Liver (tissue), 9 donors: Measurements from ENCODE around the gene C2CD4D. TPM values are rescaled to one million over a fixed set of nuclear protein-coding genes. Genes with fewer than 3 reads are reported as not detected.

ENCODE experiments used
- DNase-seq: peaks from one replicate; pipeline ENCODE4 v3.0.0-alpha.2; 2017; ENCODE audit warnings: low spot score
- H3K27ac ChIP-seq, 2 donors: one replicate each; pipeline ENCODE4 v1.7.0; 2013; ENCODE audit warnings: inconsistent platforms in 2 of 2, low read length in 2 of 2, control low read depth in 1 of 2, low read depth in 1 of 2, mild to moderate bottlenecking in 1 of 2
- H3K27me3 ChIP-seq, 4 donors: one replicate each; pipeline versions ENCODE4 v1.6.1 to v1.7.0; 2013; ENCODE audit warnings: low read length in 3 of 4, inconsistent platforms in 1 of 4, mild to moderate bottlenecking in 1 of 4, moderate library complexity in 1 of 4; ENCODE audit not compliant: control insufficient read depth in 4 of 4, insufficient read depth in 4 of 4
- H3K36me3 ChIP-seq, 4 donors: one replicate each; pipeline versions ENCODE4 v1.6.1 to v1.7.0; 2013; ENCODE audit warnings: low read length in 3 of 4, mild to moderate bottlenecking in 3 of 4, low read depth in 1 of 4, moderate library complexity in 1 of 4; ENCODE audit not compliant: control insufficient read depth in 4 of 4, insufficient read depth in 3 of 4
- H3K4me1 ChIP-seq, 4 donors: one replicate each; pipeline versions ENCODE4 v1.6.1 to v1.7.0; 2013; ENCODE audit warnings: low read length in 3 of 4, mild to moderate bottlenecking in 3 of 4, moderate library complexity in 1 of 4; ENCODE audit not compliant: control insufficient read depth in 4 of 4, insufficient read depth in 4 of 4
- H3K4me3 ChIP-seq, 3 donors: one replicate each; pipeline versions ENCODE4 v1.6.1 to v1.7.0; 2013; ENCODE audit warnings: low read length in 3 of 3, control low read depth in 1 of 3, low read depth in 1 of 3, mild to moderate bottlenecking in 1 of 3
- H3K9ac ChIP-seq, 2 donors: one replicate each; pipeline ENCODE4 v1.7.0; 2013; ENCODE audit warnings: low read length in 2 of 2, mild to moderate bottlenecking in 2 of 2, moderate library complexity in 2 of 2, control low read depth in 1 of 2, low read depth in 1 of 2
- H3K9me3 ChIP-seq, 4 donors: one replicate each; pipeline versions ENCODE4 v1.6.1 to v1.7.0; 2013; ENCODE audit warnings: low read length in 3 of 4; ENCODE audit not compliant: control insufficient read depth in 4 of 4
- ATF3 ChIP-seq: IDR thresholded peaks from 2 replicates; pipeline ENCODE4 v1.6.1; 2016; ENCODE audit warnings: antibody characterized with exemption
- CTCF ChIP-seq: fragments of 150-350 bp; IDR thresholded peaks from 2 replicates; pipeline ENCODE4 v1.5.1; 2017; ENCODE audit warnings: improper control_type of control experiment, low read depth, low read length; ENCODE audit not compliant: missing input control
- EGR1 ChIP-seq, 2 donors: IDR thresholded peaks; 2 replicates each; pipeline ENCODE4 v1.6.1; 2016 to 2018; ENCODE audit warnings: antibody characterized with exemption in 2 of 2, low read depth in 2 of 2
- FOXA1 ChIP-seq: IDR thresholded peaks from 2 replicates; pipeline ENCODE4 v1.6.1; 2016; ENCODE audit warnings: antibody characterized with exemption
- FOXA2 ChIP-seq: IDR thresholded peaks from 2 replicates; pipeline ENCODE4 v1.6.1; 2016; ENCODE audit warnings: antibody characterized with exemption
- GABPA ChIP-seq, 2 donors: IDR thresholded peaks in 1 of 2; conservative IDR thresholded peaks in 1 of 2; 2 replicates each; pipeline ENCODE4 v1.6.1; 2016; ENCODE audit warnings: antibody characterized with exemption in 2 of 2, mild to moderate bottlenecking in 1 of 2, moderate library complexity in 1 of 2
- HNF4A ChIP-seq, 2 donors: conservative IDR thresholded peaks; 2 replicates each; pipeline ENCODE4 v1.6.1; 2016; ENCODE audit warnings: antibody characterized with exemption in 2 of 2, mild to moderate bottlenecking in 2 of 2
- HNF4G ChIP-seq: IDR thresholded peaks from 2 replicates; pipeline ENCODE4 v1.6.1; 2016; ENCODE audit warnings: antibody characterized with exemption
- JUND ChIP-seq, 2 donors: IDR thresholded peaks; 2 replicates each; pipeline ENCODE4 v1.6.1; 2016; ENCODE audit warnings: antibody characterized with exemption in 2 of 2
- MAX ChIP-seq: IDR thresholded peaks from 2 replicates; pipeline ENCODE4 v1.6.1; 2016; ENCODE audit warnings: antibody characterized with exemption
- NR2F2 ChIP-seq: IDR thresholded peaks from 2 replicates; pipeline ENCODE4 v1.6.1; 2016; ENCODE audit warnings: antibody characterized with exemption
- RAD21 ChIP-seq, 2 donors: IDR thresholded peaks; 2 replicates each; pipeline ENCODE4 v1.6.1; 2016; ENCODE audit warnings: antibody characterized with exemption in 2 of 2, mild to moderate bottlenecking in 2 of 2
- REST ChIP-seq: IDR thresholded peaks from 2 replicates; pipeline ENCODE4 v1.6.1; 2016; ENCODE audit warnings: antibody characterized with exemption, mild to moderate bottlenecking
- RXRA ChIP-seq, 2 donors: IDR thresholded peaks; 2 replicates each; pipeline ENCODE4 v1.6.1; 2017 to 2018; ENCODE audit warnings: antibody characterized with exemption in 2 of 2, mild to moderate bottlenecking in 1 of 2
- SP1 ChIP-seq: IDR thresholded peaks from 2 replicates; pipeline ENCODE4 v1.6.1; 2018; ENCODE audit warnings: antibody characterized with exemption, mild to moderate bottlenecking
- TAF1 ChIP-seq: conservative IDR thresholded peaks from 2 replicates; pipeline ENCODE4 v1.6.1; 2016; ENCODE audit warnings: antibody characterized with exemption, mild to moderate bottlenecking
- YY1 ChIP-seq: IDR thresholded peaks from 2 replicates; pipeline ENCODE4 v1.6.1; 2016; ENCODE audit warnings: antibody characterized with exemption, mild to moderate bottlenecking
- ZBTB33 ChIP-seq: IDR thresholded peaks from 2 replicates; pipeline ENCODE4 v1.6.1; 2016; ENCODE audit warnings: antibody characterized with exemption
- WGBS: extraction: QIAGEN DNeasy Blood & Tissue Kit; methylation state at CpG from one replicate; pipeline ENCODE4 v1.1.7; 2013; 5-methylcytosine and 5-hydroxymethylcytosine counted together
- polyA plus RNA-seq, 2 donors: library from polyadenylated mRNA; stranded (reverse) in 1 of 2; unstranded in 1 of 2; fragments of 200-250 nt in 1 of 2; fragments of >200 nt in 1 of 2; fragmentation: Nextera tagmentation in 1 of 2; extraction: Ambion mirVana in 1 of 2; gene quantifications; one replicate each; pipeline versions ENCODE4 v1.2.1 to v1.2.3, GENCODE V29; 2013 to 2015
- total RNA-seq, 2 donors: library from RNA; depleted of rRNA; stranded (reverse); fragments of >200 nt; gene quantifications; one replicate each; pipeline ENCODE4 v1.2.3, GENCODE V29; 2014
- donor health status: healthy.
- donor health status: healthy.
- donor health status: healthy.
- donor health status: healthy.
- donor health status: healthy.

Gene C2CD4D
- total and polyA plus RNA-seq, 4 donors, result 0.02 to 0.08 TPM; not detected in 2

GRCh38 chr1:151882466-151882865 is 42.8 kb upstream of the C2CD4D start:
- no peak for DNase-seq
- no peak overlapping the region for H3K27ac ChIP-seq
- peaks cover 0 to 5% (median under 1%) of the 10 kb centered on the region in 4 donors for H3K36me3 ChIP-seq
- TF ChIP-seq GABPA (IDR thresholded peaks at IDR 0.05 in 1 of 2, conservative IDR thresholded peaks at IDR 0.05 in 1 of 2) (no peak), SP1 (no peak), TAF1 (no peak), HNF4A (conservative IDR thresholded peaks at IDR 0.05) (no peak), ZBTB33 (no peak), FOXA2 (no peak), ATF3 (no peak), YY1 (no peak), RAD21 (IDR thresholded peaks at IDR 0.05) (no peak), RXRA (IDR thresholded peaks at IDR 0.05) (no peak), HNF4G (no peak), NR2F2 (no peak), EGR1 (IDR thresholded peaks at IDR 0.05; ENCODE audit: low read depth in 2 of 2) (no peak), CTCF (no peak), JUND (IDR thresholded peaks at IDR 0.05) (no peak), REST (no peak), MAX (no peak), FOXA1 (no peak)
- H3K9ac ChIP-seq, result no peak overlapping the region
- no peaks in the 10 kb centered on the region for H3K27me3 ChIP-seq
- no peak overlapping the region for H3K4me3 ChIP-seq
- no peaks in the 10 kb centered on the region for H3K4me1 ChIP-seq
- H3K9me3 ChIP-seq, result no peaks in the 10 kb centered on the region
- 98% methylated on average over 2 of the region's 2 CpGs for WGBS
